Liver (tissue), 9 donors: ENCODE measurements around the gene VAMP1. TPM values are rescaled to one million over a fixed set of nuclear protein-coding genes. Genes with fewer than 3 reads are reported as not detected.
"Not testable (repeated sequence)": the region's sequence is repeated elsewhere in the genome, so short reads cannot be mapped to it uniquely, and the experiment has no call there.

Experiments
- DNase-seq: peaks from one replicate; pipeline ENCODE4 v3.0.0-alpha.2; 2017; ENCODE audit warnings: low spot score
- H3K27ac ChIP-seq, 2 donors: one replicate each; pipeline ENCODE4 v1.7.0; 2013; ENCODE audit warnings: inconsistent platforms in 2 of 2, low read length in 2 of 2, control low read depth in 1 of 2, low read depth in 1 of 2, mild to moderate bottlenecking in 1 of 2
- H3K27me3 ChIP-seq, 4 donors: one replicate each; pipeline versions ENCODE4 v1.6.1 to v1.7.0; 2013; ENCODE audit warnings: low read length in 3 of 4, inconsistent platforms in 1 of 4, mild to moderate bottlenecking in 1 of 4, moderate library complexity in 1 of 4; ENCODE audit not compliant: control insufficient read depth in 4 of 4, insufficient read depth in 4 of 4
- H3K36me3 ChIP-seq, 4 donors: one replicate each; pipeline versions ENCODE4 v1.6.1 to v1.7.0; 2013; ENCODE audit warnings: low read length in 3 of 4, mild to moderate bottlenecking in 3 of 4, low read depth in 1 of 4, moderate library complexity in 1 of 4; ENCODE audit not compliant: control insufficient read depth in 4 of 4, insufficient read depth in 3 of 4
- H3K4me1 ChIP-seq, 4 donors: one replicate each; pipeline versions ENCODE4 v1.6.1 to v1.7.0; 2013; ENCODE audit warnings: low read length in 3 of 4, mild to moderate bottlenecking in 3 of 4, moderate library complexity in 1 of 4; ENCODE audit not compliant: control insufficient read depth in 4 of 4, insufficient read depth in 4 of 4
- H3K4me3 ChIP-seq, 3 donors: one replicate each; pipeline versions ENCODE4 v1.6.1 to v1.7.0; 2013; ENCODE audit warnings: low read length in 3 of 3, control low read depth in 1 of 3, low read depth in 1 of 3, mild to moderate bottlenecking in 1 of 3
- H3K9ac ChIP-seq, 2 donors: one replicate each; pipeline ENCODE4 v1.7.0; 2013; ENCODE audit warnings: low read length in 2 of 2, mild to moderate bottlenecking in 2 of 2, moderate library complexity in 2 of 2, control low read depth in 1 of 2, low read depth in 1 of 2
- H3K9me3 ChIP-seq, 4 donors: one replicate each; pipeline versions ENCODE4 v1.6.1 to v1.7.0; 2013; ENCODE audit warnings: low read length in 3 of 4; ENCODE audit not compliant: control insufficient read depth in 4 of 4
- CTCF ChIP-seq: fragments of 150-350 bp; IDR thresholded peaks from 2 replicates; pipeline ENCODE4 v1.5.1; 2017; ENCODE audit warnings: improper control_type of control experiment, low read depth, low read length; ENCODE audit not compliant: missing input control
- EGR1 ChIP-seq, 2 donors: IDR thresholded peaks; 2 replicates each; pipeline ENCODE4 v1.6.1; 2016 to 2018; ENCODE audit warnings: antibody characterized with exemption in 2 of 2, low read depth in 2 of 2
- FOXA1 ChIP-seq: IDR thresholded peaks from 2 replicates; pipeline ENCODE4 v1.6.1; 2016; ENCODE audit warnings: antibody characterized with exemption
- FOXA2 ChIP-seq: IDR thresholded peaks from 2 replicates; pipeline ENCODE4 v1.6.1; 2016; ENCODE audit warnings: antibody characterized with exemption
- GABPA ChIP-seq, 2 donors: IDR thresholded peaks in 1 of 2; conservative IDR thresholded peaks in 1 of 2; 2 replicates each; pipeline ENCODE4 v1.6.1; 2016; ENCODE audit warnings: antibody characterized with exemption in 2 of 2, mild to moderate bottlenecking in 1 of 2, moderate library complexity in 1 of 2
- HNF4A ChIP-seq, 2 donors: conservative IDR thresholded peaks; 2 replicates each; pipeline ENCODE4 v1.6.1; 2016; ENCODE audit warnings: antibody characterized with exemption in 2 of 2, mild to moderate bottlenecking in 2 of 2
- HNF4G ChIP-seq: IDR thresholded peaks from 2 replicates; pipeline ENCODE4 v1.6.1; 2016; ENCODE audit warnings: antibody characterized with exemption
- JUND ChIP-seq, 2 donors: IDR thresholded peaks; 2 replicates each; pipeline ENCODE4 v1.6.1; 2016; ENCODE audit warnings: antibody characterized with exemption in 2 of 2
- NR2F2 ChIP-seq: IDR thresholded peaks from 2 replicates; pipeline ENCODE4 v1.6.1; 2016; ENCODE audit warnings: antibody characterized with exemption
- RAD21 ChIP-seq, 2 donors: IDR thresholded peaks; 2 replicates each; pipeline ENCODE4 v1.6.1; 2016; ENCODE audit warnings: antibody characterized with exemption in 2 of 2, mild to moderate bottlenecking in 2 of 2
- RXRA ChIP-seq, 2 donors: IDR thresholded peaks; 2 replicates each; pipeline ENCODE4 v1.6.1; 2017 to 2018; ENCODE audit warnings: antibody characterized with exemption in 2 of 2, mild to moderate bottlenecking in 1 of 2
- SP1 ChIP-seq: IDR thresholded peaks from 2 replicates; pipeline ENCODE4 v1.6.1; 2018; ENCODE audit warnings: antibody characterized with exemption, mild to moderate bottlenecking
- TAF1 ChIP-seq: conservative IDR thresholded peaks from 2 replicates; pipeline ENCODE4 v1.6.1; 2016; ENCODE audit warnings: antibody characterized with exemption, mild to moderate bottlenecking
- YY1 ChIP-seq: IDR thresholded peaks from 2 replicates; pipeline ENCODE4 v1.6.1; 2016; ENCODE audit warnings: antibody characterized with exemption, mild to moderate bottlenecking
- WGBS: extraction: QIAGEN DNeasy Blood & Tissue Kit; methylation state at CpG from one replicate; pipeline ENCODE4 v1.1.7; 2013; 5-methylcytosine and 5-hydroxymethylcytosine counted together
- polyA plus RNA-seq, 2 donors: library from polyadenylated mRNA; stranded (reverse) in 1 of 2; unstranded in 1 of 2; fragments of 200-250 nt in 1 of 2; fragments of >200 nt in 1 of 2; fragmentation: Nextera tagmentation in 1 of 2; extraction: Ambion mirVana in 1 of 2; gene quantifications; one replicate each; pipeline versions ENCODE4 v1.2.1 to v1.2.3, GENCODE V29; 2013 to 2015
- total RNA-seq, 2 donors: library from RNA; depleted of rRNA; stranded (reverse); fragments of >200 nt; gene quantifications; one replicate each; pipeline ENCODE4 v1.2.3, GENCODE V29; 2014
- TF ChIP-seq, protein P1 (sequence below): IDR thresholded peaks from 2 replicates; pipeline ENCODE4 v1.6.1; 2016; ENCODE audit warnings: antibody characterized with exemption
- TF ChIP-seq, protein P2 (sequence below): IDR thresholded peaks from 2 replicates; pipeline ENCODE4 v1.6.1; 2016; ENCODE audit warnings: antibody characterized with exemption, mild to moderate bottlenecking
- TF ChIP-seq, protein P3 (sequence below): IDR thresholded peaks from 2 replicates; pipeline ENCODE4 v1.6.1; 2016; ENCODE audit warnings: antibody characterized with exemption
- TF ChIP-seq, protein P4 (sequence below): IDR thresholded peaks from 2 replicates; pipeline ENCODE4 v1.6.1; 2016; ENCODE audit warnings: antibody characterized with exemption
- donor health status: healthy.
- donor health status: healthy.
- donor health status: healthy.
- donor health status: healthy.
- donor health status: healthy.

The VAMP1 gene
- total and polyA plus RNA-seq, 4 donors = 2.4 to 6.4 (median 5.0) TPM

DNA sequence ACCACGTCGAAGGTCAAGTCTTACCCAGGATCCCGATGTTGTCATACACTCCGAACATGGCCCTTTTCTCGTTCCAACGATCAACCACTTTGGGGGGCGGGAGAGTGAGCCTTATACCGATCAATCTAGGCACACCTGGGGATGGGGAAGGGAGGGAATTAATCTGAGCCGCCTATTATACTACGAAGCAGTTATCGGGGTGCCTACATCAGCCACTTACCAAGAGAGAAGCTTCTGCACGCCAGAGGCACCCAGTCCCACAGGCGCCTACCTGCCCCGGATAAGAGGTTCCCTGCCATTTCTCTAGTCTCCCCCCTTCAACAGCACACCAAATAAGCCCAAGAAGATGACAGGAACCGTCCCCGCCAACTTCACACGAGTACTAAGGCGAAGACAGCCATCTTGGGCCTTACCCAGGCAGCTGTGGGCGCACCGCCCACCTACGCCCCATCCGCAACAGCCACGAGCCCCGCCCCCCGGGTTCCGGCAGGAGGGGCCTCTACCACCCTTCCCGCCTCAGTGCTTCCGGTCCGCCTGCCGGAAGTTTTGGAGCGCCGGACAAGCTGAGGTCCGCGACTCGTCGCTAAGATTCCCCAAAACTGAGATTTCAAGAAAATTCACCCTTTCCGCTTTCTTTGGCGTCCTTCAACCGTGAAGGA is 22.5 kb upstream of the VAMP1 start, which contains the start of gene MRPL51:
Gene MRPL51, minus strand, starts transcription at position 425 of the 659 bp plus-strand sequence. Its CDS starts 126 bp downstream, at position 299.
- Histone ChIP-seq H3K9me3 (no peaks in the 10 kb centered on the region), H3K36me3 (peaks cover 0 to 16% (median 3%) of the 10 kb centered on the region in 4 donors), H3K4me3 (peak within 1 kb of the TSS; percentile 77 to 89 (median 85)), H3K27ac (peak within 1 kb of the TSS; percentile 90 to 100), H3K27me3 (no peaks in the 10 kb centered on the region), H3K9ac (peak within 1 kb of the TSS; percentile 81 to 97), H3K4me1 (peaks cover 2 to 32% (median 20%) of the 10 kb centered on the region in 4 donors)
- DNase-seq = peak; percentile 97
- under 1% methylated on average over 39 of the region's 39 CpGs for WGBS
- TF ChIP-seq CTCF = no peak
- TF ChIP-seq, protein P1, sequence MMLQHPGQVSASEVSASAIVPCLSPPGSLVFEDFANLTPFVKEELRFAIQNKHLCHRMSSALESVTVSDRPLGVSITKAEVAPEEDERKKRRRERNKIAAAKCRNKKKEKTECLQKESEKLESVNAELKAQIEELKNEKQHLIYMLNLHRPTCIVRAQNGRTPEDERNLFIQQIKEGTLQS = no peak
- TF ChIP-seq JUND (IDR thresholded peaks at IDR 0.05) = no peak
- no peak for TF ChIP-seq FOXA2
- TF ChIP-seq YY1 = peak; percentile 98
- TF ChIP-seq, protein P2, sequence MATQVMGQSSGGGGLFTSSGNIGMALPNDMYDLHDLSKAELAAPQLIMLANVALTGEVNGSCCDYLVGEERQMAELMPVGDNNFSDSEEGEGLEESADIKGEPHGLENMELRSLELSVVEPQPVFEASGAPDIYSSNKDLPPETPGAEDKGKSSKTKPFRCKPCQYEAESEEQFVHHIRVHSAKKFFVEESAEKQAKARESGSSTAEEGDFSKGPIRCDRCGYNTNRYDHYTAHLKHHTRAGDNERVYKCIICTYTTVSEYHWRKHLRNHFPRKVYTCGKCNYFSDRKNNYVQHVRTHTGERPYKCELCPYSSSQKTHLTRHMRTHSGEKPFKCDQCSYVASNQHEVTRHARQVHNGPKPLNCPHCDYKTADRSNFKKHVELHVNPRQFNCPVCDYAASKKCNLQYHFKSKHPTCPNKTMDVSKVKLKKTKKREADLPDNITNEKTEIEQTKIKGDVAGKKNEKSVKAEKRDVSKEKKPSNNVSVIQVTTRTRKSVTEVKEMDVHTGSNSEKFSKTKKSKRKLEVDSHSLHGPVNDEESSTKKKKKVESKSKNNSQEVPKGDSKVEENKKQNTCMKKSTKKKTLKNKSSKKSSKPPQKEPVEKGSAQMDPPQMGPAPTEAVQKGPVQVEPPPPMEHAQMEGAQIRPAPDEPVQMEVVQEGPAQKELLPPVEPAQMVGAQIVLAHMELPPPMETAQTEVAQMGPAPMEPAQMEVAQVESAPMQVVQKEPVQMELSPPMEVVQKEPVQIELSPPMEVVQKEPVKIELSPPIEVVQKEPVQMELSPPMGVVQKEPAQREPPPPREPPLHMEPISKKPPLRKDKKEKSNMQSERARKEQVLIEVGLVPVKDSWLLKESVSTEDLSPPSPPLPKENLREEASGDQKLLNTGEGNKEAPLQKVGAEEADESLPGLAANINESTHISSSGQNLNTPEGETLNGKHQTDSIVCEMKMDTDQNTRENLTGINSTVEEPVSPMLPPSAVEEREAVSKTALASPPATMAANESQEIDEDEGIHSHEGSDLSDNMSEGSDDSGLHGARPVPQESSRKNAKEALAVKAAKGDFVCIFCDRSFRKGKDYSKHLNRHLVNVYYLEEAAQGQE = no peak
- no peak for TF ChIP-seq TAF1
- TF ChIP-seq NR2F2 = no peak
- no peak for TF ChIP-seq FOXA1
- TF ChIP-seq, protein P3, sequence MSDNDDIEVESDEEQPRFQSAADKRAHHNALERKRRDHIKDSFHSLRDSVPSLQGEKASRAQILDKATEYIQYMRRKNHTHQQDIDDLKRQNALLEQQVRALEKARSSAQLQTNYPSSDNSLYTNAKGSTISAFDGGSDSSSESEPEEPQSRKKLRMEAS = peak; percentile 87
- TF ChIP-seq, protein P4, sequence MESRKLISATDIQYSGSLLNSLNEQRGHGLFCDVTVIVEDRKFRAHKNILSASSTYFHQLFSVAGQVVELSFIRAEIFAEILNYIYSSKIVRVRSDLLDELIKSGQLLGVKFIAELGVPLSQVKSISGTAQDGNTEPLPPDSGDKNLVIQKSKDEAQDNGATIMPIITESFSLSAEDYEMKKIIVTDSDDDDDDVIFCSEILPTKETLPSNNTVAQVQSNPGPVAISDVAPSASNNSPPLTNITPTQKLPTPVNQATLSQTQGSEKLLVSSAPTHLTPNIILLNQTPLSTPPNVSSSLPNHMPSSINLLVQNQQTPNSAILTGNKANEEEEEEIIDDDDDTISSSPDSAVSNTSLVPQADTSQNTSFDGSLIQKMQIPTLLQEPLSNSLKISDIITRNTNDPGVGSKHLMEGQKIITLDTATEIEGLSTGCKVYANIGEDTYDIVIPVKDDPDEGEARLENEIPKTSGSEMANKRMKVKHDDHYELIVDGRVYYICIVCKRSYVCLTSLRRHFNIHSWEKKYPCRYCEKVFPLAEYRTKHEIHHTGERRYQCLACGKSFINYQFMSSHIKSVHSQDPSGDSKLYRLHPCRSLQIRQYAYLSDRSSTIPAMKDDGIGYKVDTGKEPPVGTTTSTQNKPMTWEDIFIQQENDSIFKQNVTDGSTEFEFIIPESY = peak; percentile 33
- peak; percentile 42 for TF ChIP-seq SP1
- peak; percentile 5 to 11 for TF ChIP-seq RAD21 (IDR thresholded peaks at IDR 0.05)
- TF ChIP-seq HNF4A (conservative IDR thresholded peaks at IDR 0.05) = peak in 1 of 2 donors; percentile 17
- TF ChIP-seq HNF4G = no peak
- peak; percentile 96 to 99 for TF ChIP-seq GABPA (IDR thresholded peaks at IDR 0.05 in 1 of 2, conservative IDR thresholded peaks at IDR 0.05 in 1 of 2)
- TF ChIP-seq EGR1 (IDR thresholded peaks at IDR 0.05; ENCODE audit: low read depth in 2 of 2) = peak; percentile 30 to 50
- TF ChIP-seq RXRA (IDR thresholded peaks at IDR 0.05) = no peak

DNA sequence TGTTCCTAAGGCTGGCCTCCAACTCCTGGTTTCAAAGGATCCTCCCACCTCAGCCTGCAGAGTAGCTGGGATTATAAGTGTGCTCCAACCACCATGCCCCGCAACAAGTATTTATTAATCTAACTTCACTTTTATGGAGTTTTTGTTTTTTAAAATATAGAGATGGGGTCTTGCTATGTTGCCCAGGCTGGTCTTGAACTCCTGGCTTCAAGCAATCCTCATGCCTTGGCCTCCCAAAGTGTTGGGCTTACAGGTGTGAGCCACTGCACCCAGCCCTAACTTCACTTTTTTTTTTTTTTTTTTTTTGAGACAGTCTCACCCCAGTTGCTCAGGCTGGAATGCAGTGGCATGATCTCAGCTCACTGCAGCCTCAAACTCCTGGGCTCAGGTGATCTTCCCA is 20.2 kb upstream of the VAMP1 start:
- H3K9me3 ChIP-seq, H3K27ac ChIP-seq, H3K27me3 ChIP-seq, DNase-seq, H3K4me3 ChIP-seq, H3K36me3 ChIP-seq, H3K9ac ChIP-seq: not testable (repeated sequence)
- peaks cover 2 to 31% (median 20%) of the 10 kb centered on the region in 4 donors for H3K4me1 ChIP-seq
- WGBS = 98% methylated on average over 1 of the region's 1 CpG
